Measurements from ENCODE around the gene STOML1.

- TF ChIP-seq EZH2 (IDR thresholded peaks at IDR 0.05; ENCODE audit: borderline replicate concordance, low read depth, low read length), result no peak
- no peak for TF ChIP-seq DMBX1 (CRISPR knock-in tag; IDR thresholded peaks at IDR 0.05; ENCODE audit: borderline replicate concordance)
- no peak for TF ChIP-seq ZNF551 (CRISPR knock-in tag; IDR thresholded peaks at IDR 0.05)
- TF ChIP-seq POLR2AphosphoS5 (IDR thresholded peaks at IDR 0.05; ENCODE audit: control insufficient read depth, insufficient read depth, low read depth, low read length), result no peak
- TF ChIP-seq LEF1 (IDR thresholded peaks at IDR 0.05), result no peak
- TF ChIP-seq POLR2A (conservative IDR thresholded peaks at IDR 0.05), result no peak
- TF ChIP-seq ZNF318 (IDR thresholded peaks at IDR 0.05; ENCODE audit: borderline replicate concordance in 1 of 2, low read depth in 1 of 2), result no peak
These were observed 61.3 kb downstream of the STOML1 start for GRCh38 chr15:73930790-73931281.
